T1000 (cell line): Measurements from ENCODE around the gene SPO11.
A peak's percentile ranks its signal among the peaks of the same experiment; 100 is the strongest.
"Not testable (repeated sequence)": the region's sequence is repeated elsewhere in the genome, so short reads cannot be mapped to it uniquely, and the experiment has no call there.

Source experiments
- DNase-seq: peaks from one replicate; lab custom pipeline; 2025; ENCODE audit warnings: mixed read lengths; lab: John Stamatoyannopoulos, UW

The SPO11 gene

GRCh38 chr20:57341663-57342062 is 12.1 kb downstream of the SPO11 start:
- no peak for DNase-seq

GRCh38 chr20:57342829-57343228 is 13.2 kb downstream of the SPO11 start:
- DNase-seq = no peak

- DNase-seq = peak; percentile 78
These were observed 16.9 kb downstream of the SPO11 start for GRCh38 chr20:57346477-57346876.

- DNase-seq = no peak
These were observed 17.8 kb downstream of the SPO11 start for GRCh38 chr20:57347393-57347792.

- DNase-seq = not testable (repeated sequence)
These were observed 18.8 kb downstream of the SPO11 start for GRCh38 chr20:57348200-57348921.

- DNase-seq = peak; percentile 15
These were observed 19.4 kb downstream of the SPO11 start for GRCh38 chr20:57348922-57349574.

- no peak for DNase-seq
These were observed 20.6 kb downstream of the SPO11 start for GRCh38 chr20:57350081-57350710.

GRCh38 chr20:57350726-57351041 is 21.1 kb downstream of the SPO11 start:
- DNase-seq = not testable (repeated sequence)

GRCh38 chr20:57351042-57351783 is 21.6 kb downstream of the SPO11 start, which contains the start of gene RAE1:
Gene RAE1, plus strand, starts transcription at chr20:57351255. Its CDS starts 2,784 bp downstream, at chr20:57354039.
- DNase-seq = peak; percentile 97

GRCh38 chr20:57352305-57352704 is 22.7 kb downstream of the SPO11 start:
- no peak for DNase-seq

GRCh38 chr20:57353351-57353750 is 23.7 kb downstream of the SPO11 start:
- no peak for DNase-seq

- DNase-seq = peak; percentile 35
These were observed 31.9 kb downstream of the SPO11 start for GRCh38 chr20:57361517-57361916.

- DNase-seq = no peak
These were observed 34.8 kb downstream of the SPO11 start for GRCh38 chr20:57364451-57364850.

- DNase-seq = no peak
These were observed 40.0 kb downstream of the SPO11 start for GRCh38 chr20:57369596-57369995.

GRCh38 chr20:57370316-57370715 is 40.7 kb downstream of the SPO11 start:
- DNase-seq = no peak

- DNase-seq = no peak
These were observed 41.8 kb downstream of the SPO11 start for GRCh38 chr20:57371363-57371762.

- DNase-seq = no peak
These were observed 42.6 kb downstream of the SPO11 start for GRCh38 chr20:57372157-57372556.

- no peak for DNase-seq
These were observed 43.2 kb downstream of the SPO11 start for GRCh38 chr20:57372581-57373350.

- no peak for DNase-seq
These were observed 44.8 kb downstream of the SPO11 start for GRCh38 chr20:57374343-57374930.

GRCh38 chr20:57374931-57375651 is 45.5 kb downstream of the SPO11 start:
- no peak for DNase-seq
